Measurements from ENCODE around the gene BRWD1. TPM values are rescaled to one million over a fixed set of nuclear protein-coding genes. Genes with fewer than 3 reads are reported as not detected.
A peak's percentile ranks its signal among the peaks of the same experiment; 100 is the strongest.

The BRWD1 gene
- total RNA-seq, 2 donors from 2014 or later, result 31.8 to 46.8 TPM

- peaks cover 11 to 15% of the 10 kb centered on the region in 2 donors for H3K4me1 Mint-ChIP-seq (ENCODE audit: low read depth in 2 of 2)
Measured at GRCh38 chr21:39189857-39190604, 123.4 kb downstream of the BRWD1 start.

GRCh38 chr21:39188521-39189139 is 124.8 kb downstream of the BRWD1 start:
- no peaks in the 10 kb centered on the region for H3K36me3 Mint-ChIP-seq
- ATAC-seq, result no peak
- H3K4me3 Mint-ChIP-seq, result no peak overlapping the region

More at GRCh38 chr21:39189857-39190604, 123.4 kb downstream of the BRWD1 start:
- ATAC-seq (peak in 1 of 2 donors; percentile 58), DNase-seq (ENCODE audit: low spot score) (no peak)
- no peak overlapping the region for H3K4me3 Mint-ChIP-seq
- no peak overlapping the region for H3K27ac Mint-ChIP-seq
- H3K9me3 Mint-ChIP-seq, result no peaks in the 10 kb centered on the region
- H3K27me3 Mint-ChIP-seq, result no peaks in the 10 kb centered on the region
- peaks cover 1% of the 10 kb centered on the region for H3K36me3 Mint-ChIP-seq

GRCh38 chr21:39187141-39187540 is 126.3 kb downstream of the BRWD1 start:
- H3K4me3 Mint-ChIP-seq, result no peak overlapping the region
- peak overlapping the region in 1 of 2 donors; percentile 17 for H3K27ac Mint-ChIP-seq
- no peaks in the 10 kb centered on the region for H3K27me3 Mint-ChIP-seq
- no peaks in the 10 kb centered on the region for H3K9me3 Mint-ChIP-seq
- no peak for ATAC-seq
- no peak for DNase-seq (ENCODE audit: low spot score)
- peaks cover 4% of the 10 kb centered on the region for H3K36me3 Mint-ChIP-seq
- H3K4me1 Mint-ChIP-seq (ENCODE audit: low read depth in 2 of 2), result peaks cover 23 to 33% of the 10 kb centered on the region in 2 donors

More at GRCh38 chr21:39188521-39189139, 124.8 kb downstream of the BRWD1 start:
- Mint-ChIP-seq H3K27ac (no peak overlapping the region), H3K9me3 (no peaks in the 10 kb centered on the region), H3K27me3 (no peaks in the 10 kb centered on the region), H3K4me1 (ENCODE audit: low read depth in 2 of 2) (peaks cover 17 to 27% of the 10 kb centered on the region in 2 donors)
- no peak for DNase-seq (ENCODE audit: low spot score)

GRCh38 chr21:39186676-39187075 is 126.8 kb downstream of the BRWD1 start:
- ATAC-seq (no peak), DNase-seq (ENCODE audit: low spot score) (no peak)
- Mint-ChIP-seq H3K9me3 (no peaks in the 10 kb centered on the region), H3K4me3 (no peak overlapping the region), H3K27ac (peak overlapping the region in 1 of 2 donors; percentile 17), H3K4me1 (ENCODE audit: low read depth in 2 of 2) (peaks cover 27 to 37% of the 10 kb centered on the region in 2 donors), H3K36me3 (peaks cover 6% of the 10 kb centered on the region), H3K27me3 (no peaks in the 10 kb centered on the region)

- no peak for DNase-seq (ENCODE audit: low spot score)
- Mint-ChIP-seq H3K4me3 (peak overlapping the region; percentile 96), H3K27ac (peak overlapping the region in 1 of 2 donors; percentile 90), H3K9me3 (no peaks in the 10 kb centered on the region), H3K36me3 (peaks cover 10% of the 10 kb centered on the region), H3K4me1 (ENCODE audit: low read depth in 2 of 2) (peaks cover 26 to 41% of the 10 kb centered on the region in 2 donors), H3K27me3 (no peaks in the 10 kb centered on the region)
- ATAC-seq, result no peak
Measured at GRCh38 chr21:39185157-39185556, 128.3 kb downstream of the BRWD1 start.

- Mint-ChIP-seq H3K4me3 (peak overlapping the region; percentile 96), H3K27ac (peak overlapping the region; percentile 90), H3K9me3 (no peaks in the 10 kb centered on the region), H3K27me3 (no peaks in the 10 kb centered on the region), H3K4me1 (ENCODE audit: low read depth in 2 of 2) (peaks cover 26 to 44% of the 10 kb centered on the region in 2 donors), H3K36me3 (peaks cover 14% of the 10 kb centered on the region)
- ATAC-seq (no peak), DNase-seq (ENCODE audit: low spot score) (no peak)
Measured at GRCh38 chr21:39184050-39184980, 129.1 kb downstream of the BRWD1 start.

GRCh38 chr21:39183272-39184049 is 130.0 kb downstream of the BRWD1 start, which contains the start of gene PSMG1:
Gene PSMG1 (minus strand): TSS chr21:39183451. CDS start chr21:39183385, 66 bp downstream.
- DNase-seq (ENCODE audit: low spot score) (peak; percentile 97), ATAC-seq (peak; percentile 98)
- Mint-ChIP-seq H3K27me3 (no peaks in the 10 kb centered on the region), H3K9me3 (no peaks in the 10 kb centered on the region), H3K27ac (peak within 1 kb of the TSS; percentile 90), H3K4me3 (peak within 1 kb of the TSS; percentile 96), H3K4me1 (ENCODE audit: low read depth in 2 of 2) (peaks cover 24 to 50% of the 10 kb centered on the region in 2 donors), H3K36me3 (peaks cover 14% of the 10 kb centered on the region)

GRCh38 chr21:39182484-39183271 is 130.8 kb downstream of the BRWD1 start:
- no peaks in the 10 kb centered on the region for H3K27me3 Mint-ChIP-seq
- peak overlapping the region; percentile 90 for H3K27ac Mint-ChIP-seq
- ATAC-seq (peak in 1 of 2 donors; percentile 56), DNase-seq (ENCODE audit: low spot score) (no peak)
- H3K4me3 Mint-ChIP-seq, result peak overlapping the region; percentile 96
- peaks cover 14% of the 10 kb centered on the region for H3K36me3 Mint-ChIP-seq
- peaks cover 23 to 50% of the 10 kb centered on the region in 2 donors for H3K4me1 Mint-ChIP-seq (ENCODE audit: low read depth in 2 of 2)
- H3K9me3 Mint-ChIP-seq, result no peaks in the 10 kb centered on the region

- no peaks in the 10 kb centered on the region for H3K27me3 Mint-ChIP-seq
- no peaks in the 10 kb centered on the region for H3K9me3 Mint-ChIP-seq
- H3K4me1 Mint-ChIP-seq (ENCODE audit: low read depth in 2 of 2), result peaks cover 23 to 48% of the 10 kb centered on the region in 2 donors
- DNase-seq (ENCODE audit: low spot score), result no peak
- H3K36me3 Mint-ChIP-seq, result peaks cover 14% of the 10 kb centered on the region
- peak overlapping the region; percentile 90 for H3K27ac Mint-ChIP-seq
- H3K4me3 Mint-ChIP-seq, result peak overlapping the region; percentile 96
- no peak for ATAC-seq
Measured at GRCh38 chr21:39182016-39182415, 131.4 kb downstream of the BRWD1 start.

- H3K4me3 Mint-ChIP-seq, result peak overlapping the region; percentile 96
- peak overlapping the region in 1 of 2 donors; percentile 90 for H3K27ac Mint-ChIP-seq
- peaks cover 23 to 43% of the 10 kb centered on the region in 2 donors for H3K4me1 Mint-ChIP-seq (ENCODE audit: low read depth in 2 of 2)
- H3K9me3 Mint-ChIP-seq, result no peaks in the 10 kb centered on the region
- ATAC-seq, result no peak
- H3K36me3 Mint-ChIP-seq, result peaks cover 17% of the 10 kb centered on the region
- DNase-seq (ENCODE audit: low spot score), result no peak
- no peaks in the 10 kb centered on the region for H3K27me3 Mint-ChIP-seq
Measured at GRCh38 chr21:39181205-39181818, 132.1 kb downstream of the BRWD1 start.

- Mint-ChIP-seq H3K36me3 (peaks cover 25% of the 10 kb centered on the region), H3K4me1 (ENCODE audit: low read depth in 2 of 2) (peaks cover 26 to 43% of the 10 kb centered on the region in 2 donors), H3K4me3 (peak overlapping the region; percentile 16), H3K27me3 (no peaks in the 10 kb centered on the region), H3K27ac (peak overlapping the region in 1 of 2 donors; percentile 16), H3K9me3 (no peaks in the 10 kb centered on the region)
- DNase-seq (ENCODE audit: low spot score) (no peak), ATAC-seq (no peak)
Measured at GRCh38 chr21:39180429-39181019, 132.9 kb downstream of the BRWD1 start.

Data from natural killer cell treated with Interleukin-12 subunit alpha and Interleukin-12 subunit beta and Interleukin-15 and Interleukin-18, amount 100 ng/mL, for 72 hours (primary cell).